Measurements from ENCODE around the gene ADGRV1.

Gene ADGRV1

DNA sequence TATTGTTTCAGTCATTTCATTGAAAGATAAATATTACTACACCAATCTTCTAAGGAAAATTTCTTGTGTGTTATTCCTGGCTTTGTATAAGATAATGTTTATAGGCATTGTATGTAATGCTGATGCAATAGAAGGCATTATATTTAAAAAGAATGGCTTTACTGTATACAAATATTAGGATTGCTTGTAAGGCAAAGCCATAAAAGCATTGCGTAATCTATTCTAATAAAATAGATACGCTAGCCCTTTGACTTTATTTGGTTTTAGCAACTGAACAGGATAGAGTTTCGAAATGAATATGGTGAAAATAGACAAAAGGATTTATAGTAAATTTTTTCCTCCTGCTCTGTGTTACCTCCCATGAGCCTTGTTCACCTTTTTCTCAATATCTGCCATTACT, 23.7 kb upstream of the ADGRV1 start:
- no peak overlapping the region for H3K4me3 ChIP-seq (ENCODE audit: low read depth in 1 of 2, low read length in 2 of 2)
- H3K9me3 ChIP-seq (ENCODE audit: control insufficient read depth in 1 of 2, low read length in 2 of 2), result no peaks in the 10 kb centered on the region
- H3K27me3 ChIP-seq (ENCODE audit: low read depth, low read length), result no peaks in the 10 kb centered on the region
- no peak overlapping the region for H3K27ac ChIP-seq (ENCODE audit: low read length)
- peaks cover 0 to 11% of the 10 kb centered on the region in 2 donors for H3K4me1 ChIP-seq (ENCODE audit: control insufficient read depth in 1 of 2, insufficient read depth in 2 of 2, low read length in 2 of 2)
- no peaks in the 10 kb centered on the region for H3K36me3 ChIP-seq (ENCODE audit: control insufficient read depth in 1 of 2, insufficient read depth in 2 of 2, low read length in 2 of 2)

DNA sequence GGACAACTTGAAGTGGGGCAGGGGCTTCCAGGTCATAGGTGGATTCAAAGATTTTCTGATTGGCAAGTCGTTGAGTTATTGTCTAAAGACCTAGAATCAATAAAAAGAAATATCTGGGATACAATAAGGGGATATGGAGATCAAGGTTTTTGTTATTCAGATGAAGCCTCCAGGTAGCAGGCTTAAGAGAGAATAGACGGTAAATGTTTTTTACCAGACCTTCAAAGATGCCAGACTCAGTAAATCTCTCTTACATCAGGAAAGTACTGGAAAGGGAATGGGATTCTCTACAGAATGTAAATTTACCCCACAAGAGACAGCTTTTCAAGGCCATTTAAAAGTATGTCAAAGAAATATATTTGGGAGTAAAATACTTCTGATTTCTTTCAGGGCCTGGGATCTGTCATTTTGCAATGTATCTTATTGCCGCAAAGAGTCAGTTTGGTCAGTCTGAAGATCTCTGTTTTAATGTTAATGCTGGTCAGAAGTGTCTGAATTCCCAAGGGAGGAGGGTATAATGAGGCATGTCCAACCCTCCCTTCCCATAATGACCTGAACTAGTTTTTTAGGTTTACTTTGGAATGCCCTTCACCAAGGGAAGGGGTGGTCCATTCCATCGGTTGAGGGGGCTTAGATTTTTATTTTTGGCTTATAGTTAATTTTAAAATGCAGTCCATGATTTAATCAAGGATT, 15.6 kb upstream of the ADGRV1 start:
- Histone ChIP-seq H3K4me1 (ENCODE audit: control insufficient read depth in 1 of 2, insufficient read depth in 2 of 2, low read length in 2 of 2) (no peaks in the 10 kb centered on the region), H3K4me3 (ENCODE audit: low read depth in 1 of 2, low read length in 2 of 2) (no peak overlapping the region), H3K27me3 (ENCODE audit: low read depth, low read length) (peaks cover 8% of the 10 kb centered on the region), H3K9me3 (ENCODE audit: control insufficient read depth in 1 of 2, low read length in 2 of 2) (no peaks in the 10 kb centered on the region), H3K36me3 (ENCODE audit: control insufficient read depth in 1 of 2, insufficient read depth in 2 of 2, low read length in 2 of 2) (no peaks in the 10 kb centered on the region), H3K27ac (ENCODE audit: low read length) (no peak overlapping the region)

DNA sequence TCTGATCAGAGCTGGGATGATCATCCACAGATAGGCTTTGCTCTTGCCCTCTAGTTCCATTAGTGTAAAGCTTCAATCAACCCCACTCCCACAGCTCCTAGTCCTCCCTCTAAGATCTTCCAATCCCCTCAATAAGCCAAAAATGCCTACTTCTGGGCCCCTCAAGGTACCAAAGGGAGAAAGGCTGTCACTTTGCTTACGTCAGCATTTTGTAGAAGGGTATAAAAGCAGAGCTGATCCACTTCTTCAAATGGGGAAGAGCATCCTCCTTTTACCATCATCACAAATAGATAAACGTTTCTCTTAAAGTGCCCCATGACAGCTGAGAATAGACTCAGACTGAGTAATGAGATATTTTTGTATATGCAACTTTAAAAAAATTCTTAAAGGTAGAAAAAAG, 13.1 kb upstream of the ADGRV1 start:
- Histone ChIP-seq H3K4me3 (ENCODE audit: low read depth in 1 of 2, low read length in 2 of 2) (no peak overlapping the region), H3K36me3 (ENCODE audit: control insufficient read depth in 1 of 2, insufficient read depth in 2 of 2, low read length in 2 of 2) (no peaks in the 10 kb centered on the region), H3K9me3 (ENCODE audit: control insufficient read depth in 1 of 2, low read length in 2 of 2) (no peaks in the 10 kb centered on the region), H3K4me1 (ENCODE audit: control insufficient read depth in 1 of 2, insufficient read depth in 2 of 2, low read length in 2 of 2) (no peaks in the 10 kb centered on the region), H3K27me3 (ENCODE audit: low read depth, low read length) (peaks cover 8% of the 10 kb centered on the region), H3K27ac (ENCODE audit: low read length) (no peak overlapping the region)

DNA sequence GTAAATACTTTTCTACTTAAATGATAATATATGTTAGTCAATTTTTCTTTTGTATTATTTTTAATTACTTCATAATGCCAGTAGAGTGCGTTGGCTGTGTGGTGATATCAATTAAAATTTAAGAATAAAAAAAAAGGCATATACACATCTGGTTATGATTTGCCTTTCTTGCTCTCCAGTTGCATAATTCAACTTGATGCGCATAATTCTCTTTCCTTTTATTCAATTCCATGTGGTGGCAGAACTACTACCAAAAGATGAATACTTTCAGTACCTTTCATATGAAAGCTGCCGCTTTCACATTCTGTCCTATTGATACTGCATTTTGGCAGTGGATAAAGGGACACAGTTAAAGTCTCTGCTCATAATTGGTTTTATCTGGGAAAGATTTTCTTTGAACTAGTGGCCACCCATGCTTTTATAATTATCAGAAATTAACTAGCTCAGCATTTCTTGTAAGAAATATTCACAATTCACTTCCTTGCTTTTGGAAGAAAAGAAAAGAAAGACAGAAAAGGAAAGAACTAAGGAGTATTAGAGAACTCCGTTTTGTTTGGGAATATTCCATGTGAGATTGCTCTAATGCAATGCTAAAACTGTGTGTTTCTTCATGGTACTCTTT, 12.3 kb upstream of the ADGRV1 start:
- Histone ChIP-seq H3K4me3 (ENCODE audit: low read depth in 1 of 2, low read length in 2 of 2) (no peak overlapping the region), H3K27ac (ENCODE audit: low read length) (no peak overlapping the region), H3K4me1 (ENCODE audit: control insufficient read depth in 1 of 2, insufficient read depth in 2 of 2, low read length in 2 of 2) (no peaks in the 10 kb centered on the region), H3K36me3 (ENCODE audit: control insufficient read depth in 1 of 2, insufficient read depth in 2 of 2, low read length in 2 of 2) (no peaks in the 10 kb centered on the region), H3K27me3 (ENCODE audit: low read depth, low read length) (peaks cover 8% of the 10 kb centered on the region), H3K9me3 (ENCODE audit: control insufficient read depth in 1 of 2, low read length in 2 of 2) (no peaks in the 10 kb centered on the region)

DNA sequence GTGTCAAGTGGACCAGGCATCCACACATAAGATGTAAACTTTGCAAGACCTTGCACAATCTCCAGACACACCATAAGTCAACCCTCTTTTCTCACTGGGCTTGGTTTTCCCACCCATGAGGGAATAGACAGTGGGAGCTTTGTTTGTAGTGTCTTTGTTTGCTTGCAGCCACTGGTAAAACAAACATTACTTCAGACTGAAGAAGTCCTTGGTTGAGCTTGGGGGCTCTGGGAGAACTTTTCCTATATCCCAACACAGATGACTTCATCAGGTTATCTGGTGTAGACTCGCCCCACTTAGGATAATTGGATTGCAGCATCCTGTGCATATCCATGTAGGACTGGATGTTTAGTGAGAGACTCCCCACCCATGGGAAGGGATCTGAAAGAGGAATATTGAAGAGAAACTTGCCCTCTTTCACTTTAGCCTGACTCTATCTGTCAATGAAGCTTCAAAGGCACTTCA, 11.5 kb upstream of the ADGRV1 start:
- Histone ChIP-seq H3K27me3 (ENCODE audit: low read depth, low read length) (peaks cover 8% of the 10 kb centered on the region), H3K9me3 (ENCODE audit: control insufficient read depth in 1 of 2, low read length in 2 of 2) (no peaks in the 10 kb centered on the region), H3K27ac (ENCODE audit: low read length) (no peak overlapping the region)

DNA sequence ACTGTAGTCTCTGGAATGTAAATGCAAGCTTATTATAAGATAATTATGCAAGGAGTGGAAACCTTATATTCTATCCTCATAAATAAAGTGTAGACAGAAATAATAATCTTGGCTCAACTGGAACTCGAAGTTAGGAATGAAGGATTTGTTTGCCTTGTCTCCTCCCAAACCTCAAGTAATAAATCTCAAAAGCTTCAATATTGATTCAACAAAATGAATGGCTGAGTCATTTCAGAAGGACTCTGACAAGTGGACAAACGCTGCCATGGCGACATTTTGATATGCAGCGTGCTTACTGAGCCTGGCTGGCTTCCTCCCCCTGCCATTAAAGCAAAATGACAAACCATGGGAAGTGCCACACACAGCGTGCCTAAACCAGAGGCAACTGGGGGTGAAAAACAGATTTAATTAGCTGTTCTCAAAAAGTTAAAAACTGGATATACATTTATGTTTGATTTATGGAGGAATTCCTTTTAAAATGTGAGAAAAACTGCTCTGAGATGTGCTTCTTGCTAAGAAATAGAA, 10.5 kb upstream of the ADGRV1 start:
- H3K36me3 ChIP-seq (ENCODE audit: control insufficient read depth in 1 of 2, insufficient read depth in 2 of 2, low read length in 2 of 2), result no peaks in the 10 kb centered on the region
- H3K27me3 ChIP-seq (ENCODE audit: low read depth, low read length), result peaks cover 8% of the 10 kb centered on the region
- H3K4me3 ChIP-seq (ENCODE audit: low read depth in 1 of 2, low read length in 2 of 2), result no peak overlapping the region
- no peak overlapping the region for H3K27ac ChIP-seq (ENCODE audit: low read length)
- no peaks in the 10 kb centered on the region for H3K4me1 ChIP-seq (ENCODE audit: control insufficient read depth in 1 of 2, insufficient read depth in 2 of 2, low read length in 2 of 2)
- no peaks in the 10 kb centered on the region for H3K9me3 ChIP-seq (ENCODE audit: control insufficient read depth in 1 of 2, low read length in 2 of 2)

More for the DNA sequence above, 11.5 kb upstream of the ADGRV1 start:
- Histone ChIP-seq H3K4me3 (ENCODE audit: low read depth in 1 of 2, low read length in 2 of 2) (no peak overlapping the region), H3K4me1 (ENCODE audit: control insufficient read depth in 1 of 2, insufficient read depth in 2 of 2, low read length in 2 of 2) (no peaks in the 10 kb centered on the region), H3K36me3 (ENCODE audit: control insufficient read depth in 1 of 2, insufficient read depth in 2 of 2, low read length in 2 of 2) (no peaks in the 10 kb centered on the region)

DNA sequence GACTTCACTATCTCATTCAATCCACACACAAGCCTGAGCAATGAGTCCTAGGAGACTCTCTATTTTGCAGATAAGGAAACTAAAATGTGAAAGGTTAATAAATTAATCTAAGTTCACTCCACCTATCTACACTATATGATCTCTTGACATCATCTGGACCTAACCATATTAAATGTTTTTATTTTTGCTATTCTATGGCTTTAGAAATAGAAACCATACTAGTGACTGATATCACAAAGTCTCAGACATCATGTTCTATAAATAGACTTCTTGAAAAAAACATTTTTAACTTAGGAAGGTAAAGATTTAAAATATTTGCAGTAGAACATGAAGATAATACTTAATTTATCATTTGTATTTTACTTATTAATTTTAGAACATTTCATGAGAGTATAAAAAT, 9.4 kb upstream of the ADGRV1 start:
- Histone ChIP-seq H3K9me3 (ENCODE audit: control insufficient read depth in 1 of 2, low read length in 2 of 2) (no peaks in the 10 kb centered on the region), H3K4me3 (ENCODE audit: low read depth in 1 of 2, low read length in 2 of 2) (no peak overlapping the region)

DNA sequence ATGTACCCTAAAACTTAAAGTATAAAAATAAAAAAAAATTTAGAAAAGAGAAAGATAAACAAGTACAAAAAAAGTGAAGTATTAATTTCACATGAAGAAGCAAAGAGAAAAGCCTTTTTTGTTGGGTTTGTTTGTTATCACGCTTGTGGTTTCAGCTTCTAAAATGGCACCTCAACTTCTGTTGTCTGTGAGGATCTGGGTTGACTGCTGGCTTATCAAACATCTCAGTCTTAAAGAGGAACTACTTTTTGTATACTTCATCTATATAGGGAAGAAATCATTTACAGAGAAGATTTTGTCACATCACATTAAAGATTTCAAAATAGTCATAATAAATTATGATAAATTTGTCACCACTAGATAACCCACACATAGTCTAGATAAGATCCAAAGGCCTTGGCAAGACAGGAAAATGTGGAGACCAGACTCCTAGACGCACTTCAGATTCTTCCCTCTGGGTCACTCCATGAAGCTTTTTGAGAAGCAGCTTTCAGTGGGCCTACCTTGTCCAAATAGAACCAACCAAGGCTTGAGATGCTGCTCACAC, 8.8 kb upstream of the ADGRV1 start:
- Histone ChIP-seq H3K36me3 (ENCODE audit: control insufficient read depth in 1 of 2, insufficient read depth in 2 of 2, low read length in 2 of 2) (no peaks in the 10 kb centered on the region), H3K9me3 (ENCODE audit: control insufficient read depth in 1 of 2, low read length in 2 of 2) (no peaks in the 10 kb centered on the region), H3K27ac (ENCODE audit: low read length) (no peak overlapping the region), H3K4me1 (ENCODE audit: control insufficient read depth in 1 of 2, insufficient read depth in 2 of 2, low read length in 2 of 2) (no peaks in the 10 kb centered on the region), H3K27me3 (ENCODE audit: low read depth, low read length) (no peaks in the 10 kb centered on the region), H3K4me3 (ENCODE audit: low read depth in 1 of 2, low read length in 2 of 2) (no peak overlapping the region)

More for the DNA sequence above, 9.4 kb upstream of the ADGRV1 start:
- Histone ChIP-seq H3K27me3 (ENCODE audit: low read depth, low read length) (peaks cover 3% of the 10 kb centered on the region), H3K4me1 (ENCODE audit: control insufficient read depth in 1 of 2, insufficient read depth in 2 of 2, low read length in 2 of 2) (no peaks in the 10 kb centered on the region), H3K27ac (ENCODE audit: low read length) (no peak overlapping the region), H3K36me3 (ENCODE audit: control insufficient read depth in 1 of 2, insufficient read depth in 2 of 2, low read length in 2 of 2) (no peaks in the 10 kb centered on the region)

DNA sequence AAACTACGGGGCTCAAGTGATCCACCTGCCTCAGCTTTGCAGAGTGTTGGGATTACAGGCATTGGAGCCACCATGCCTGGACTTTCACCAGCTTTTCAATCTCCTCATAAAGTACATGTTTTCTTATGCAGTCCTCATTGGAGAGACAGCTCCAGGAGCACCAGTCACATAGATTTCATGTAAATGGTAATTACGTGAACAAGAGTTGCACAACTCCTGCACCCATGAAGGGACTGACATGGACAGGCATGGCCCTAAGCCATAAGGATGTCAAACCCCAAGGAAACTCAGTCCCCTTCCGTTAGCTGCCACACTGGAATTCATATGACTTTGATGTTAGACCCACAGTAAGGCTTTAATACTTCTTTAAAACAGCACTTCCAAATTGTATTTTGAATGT, 7.6 kb upstream of the ADGRV1 start:
- H3K36me3 ChIP-seq (ENCODE audit: control insufficient read depth in 1 of 2, insufficient read depth in 2 of 2, low read length in 2 of 2), result no peaks in the 10 kb centered on the region
- no peak overlapping the region for H3K4me3 ChIP-seq (ENCODE audit: low read depth in 1 of 2, low read length in 2 of 2)

DNA sequence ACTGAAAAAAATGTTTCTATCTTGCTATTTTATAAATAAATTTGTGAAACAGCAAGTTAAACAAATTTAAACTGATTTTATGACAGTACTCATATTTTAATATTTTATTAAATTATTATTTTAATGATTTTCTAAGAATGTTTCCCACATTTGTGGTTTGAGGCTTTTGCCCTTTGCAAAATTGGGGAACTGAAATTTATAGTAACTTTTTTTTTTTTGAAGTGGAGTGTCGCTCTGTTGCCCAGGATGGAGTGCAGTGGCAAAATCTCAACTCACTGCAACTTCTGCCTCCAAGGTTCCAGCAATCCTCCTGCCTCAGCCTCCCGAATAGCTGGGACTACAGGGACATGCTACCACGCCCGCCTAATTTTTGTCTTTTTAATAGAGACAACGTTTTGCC, 7.2 kb upstream of the ADGRV1 start:
- no peaks in the 10 kb centered on the region for H3K4me1 ChIP-seq (ENCODE audit: control insufficient read depth in 1 of 2, insufficient read depth in 2 of 2, low read length in 2 of 2)
- H3K36me3 ChIP-seq (ENCODE audit: control insufficient read depth in 1 of 2, insufficient read depth in 2 of 2, low read length in 2 of 2), result no peaks in the 10 kb centered on the region
- H3K9me3 ChIP-seq (ENCODE audit: control insufficient read depth in 1 of 2, low read length in 2 of 2), result no peaks in the 10 kb centered on the region
- no peak overlapping the region for H3K4me3 ChIP-seq (ENCODE audit: low read depth in 1 of 2, low read length in 2 of 2)
- no peaks in the 10 kb centered on the region for H3K27me3 ChIP-seq (ENCODE audit: low read depth, low read length)
- H3K27ac ChIP-seq (ENCODE audit: low read length), result no peak overlapping the region

More for the DNA sequence above, 7.6 kb upstream of the ADGRV1 start:
- no peaks in the 10 kb centered on the region for H3K4me1 ChIP-seq (ENCODE audit: control insufficient read depth in 1 of 2, insufficient read depth in 2 of 2, low read length in 2 of 2)
- H3K27ac ChIP-seq (ENCODE audit: low read length), result no peak overlapping the region
- H3K9me3 ChIP-seq (ENCODE audit: control insufficient read depth in 1 of 2, low read length in 2 of 2), result no peaks in the 10 kb centered on the region
- no peaks in the 10 kb centered on the region for H3K27me3 ChIP-seq (ENCODE audit: low read depth, low read length)

DNA sequence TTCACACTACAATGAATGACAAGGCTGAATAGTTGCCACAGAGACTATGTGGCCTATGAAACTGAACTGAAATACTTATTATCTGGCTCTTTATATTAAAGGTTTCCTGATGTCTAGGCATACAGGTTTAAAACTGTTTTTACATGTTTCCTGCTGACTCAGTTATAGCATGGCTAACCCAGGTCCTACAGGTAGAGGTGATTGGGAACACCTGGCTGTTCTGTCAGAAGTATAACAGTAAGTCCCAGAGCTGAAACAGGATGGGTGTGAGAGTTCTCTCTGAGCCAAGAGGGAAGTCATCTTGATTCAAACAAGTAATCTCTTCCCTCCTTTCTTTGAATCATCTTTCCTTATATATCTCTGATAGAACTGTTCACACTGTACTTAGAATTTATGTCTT, 4.9 kb upstream of the ADGRV1 start:
- peaks cover 0 to 8% of the 10 kb centered on the region in 2 donors for H3K4me1 ChIP-seq (ENCODE audit: control insufficient read depth in 1 of 2, insufficient read depth in 2 of 2, low read length in 2 of 2)
- H3K36me3 ChIP-seq (ENCODE audit: control insufficient read depth in 1 of 2, insufficient read depth in 2 of 2, low read length in 2 of 2), result no peaks in the 10 kb centered on the region
- no peak overlapping the region for H3K4me3 ChIP-seq (ENCODE audit: low read depth in 1 of 2, low read length in 2 of 2)
- no peak overlapping the region for H3K27ac ChIP-seq (ENCODE audit: low read length)
- peaks cover 15% of the 10 kb centered on the region for H3K27me3 ChIP-seq (ENCODE audit: low read depth, low read length)
- no peaks in the 10 kb centered on the region for H3K9me3 ChIP-seq (ENCODE audit: control insufficient read depth in 1 of 2, low read length in 2 of 2)
